ENCODE measurements around the gene SH3BGRL. TPM values are rescaled to one million over a fixed set of nuclear protein-coding genes. Genes with fewer than 3 reads are reported as not detected.

Gene SH3BGRL
- total RNA-seq, 1 donor from 2014 or later, result 74.0 TPM

Other genes starting within 250 kb of the SH3BGRL start
- 0.66 and 0.83 TPM in 2 replicates for gene HMGN5, start 189 bp upstream of the SH3BGRL start, total RNA-seq

Data from T-helper 1 cell treated with Interleukin-12 subunit alpha and Interleukin-12 subunit beta and Interleukin-4 antibody, amounts not matched to agents 30 ng/mL and 1 ng/mL, for 36 hours (primary cell).